ENCODE measurements around the gene GOLGA8T. TPM values are rescaled to one million over a fixed set of nuclear protein-coding genes. Genes with fewer than 3 reads are reported as not detected.
"Not testable (repeated sequence)": the region's sequence is repeated elsewhere in the genome, so short reads cannot be mapped to it uniquely, and the experiment has no call there.

GOLGA8T gene
- total and polyA plus RNA-seq, 2 experiments from 2014 or later = 0.42 TPM; not detected in 1

GRCh38 chr15:30176613-30177012, 41.8 kb downstream of the GOLGA8T start:
- not testable (repeated sequence) for H3K79me2 ChIP-seq (replicated peaks; ENCODE audit: insufficient read depth); H3K4me3 Mint-ChIP-seq; H3K4me1 ChIP-seq (ENCODE audit: insufficient read depth); H3K36me3 Mint-ChIP-seq (ENCODE audit: low read depth); H3K27ac Mint-ChIP-seq; H3F3A ChIP-seq (replicated peaks; ENCODE audit: low read depth); H3K27ac ChIP-seq (ENCODE audit: low read depth); H3K36me3 ChIP-seq (ENCODE audit: insufficient read depth); H3K9me2 ChIP-seq (ENCODE audit: insufficient read depth); H3K4me1 Mint-ChIP-seq; H3K4me2 ChIP-seq; DNase-seq (ENCODE audit: low spot score); H3K4me3 ChIP-seq; H3K27me3 Mint-ChIP-seq (ENCODE audit: insufficient read depth, low read depth, poor library complexity); H2AFZ ChIP-seq; H4K20me1 ChIP-seq (replicated peaks; ENCODE audit: insufficient read depth); ATAC-seq; H3K9me3 Mint-ChIP-seq; H3K27me3 ChIP-seq (ENCODE audit: insufficient read depth)

GRCh38 chr15:30179814-30180213, 45.0 kb downstream of the GOLGA8T start:
- not testable (repeated sequence) for H3K4me1 Mint-ChIP-seq; H2AFZ ChIP-seq; H3K4me2 ChIP-seq; H3K27ac ChIP-seq (ENCODE audit: low read depth); H3K27ac Mint-ChIP-seq; H3K27me3 Mint-ChIP-seq (ENCODE audit: insufficient read depth, low read depth, poor library complexity); H3K9me3 Mint-ChIP-seq; H3K36me3 ChIP-seq (ENCODE audit: insufficient read depth); H3K4me3 ChIP-seq; H3K4me1 ChIP-seq (ENCODE audit: insufficient read depth); DNase-seq (ENCODE audit: low spot score); H3K4me3 Mint-ChIP-seq; H3F3A ChIP-seq (replicated peaks; ENCODE audit: low read depth); H3K36me3 Mint-ChIP-seq (ENCODE audit: low read depth); H3K9me2 ChIP-seq (ENCODE audit: insufficient read depth); H4K20me1 ChIP-seq (replicated peaks; ENCODE audit: insufficient read depth); H3K27me3 ChIP-seq (ENCODE audit: insufficient read depth); ATAC-seq; H3K79me2 ChIP-seq (replicated peaks; ENCODE audit: insufficient read depth)

GRCh38 chr15:30185495-30185894, 50.6 kb downstream of the GOLGA8T start:
- not testable (repeated sequence) for H3K27me3 Mint-ChIP-seq (ENCODE audit: insufficient read depth, low read depth, poor library complexity); H3K27me3 ChIP-seq (ENCODE audit: insufficient read depth); H3K27ac ChIP-seq (ENCODE audit: low read depth); H3K4me1 ChIP-seq (ENCODE audit: insufficient read depth); H4K20me1 ChIP-seq (replicated peaks; ENCODE audit: insufficient read depth); H2AFZ ChIP-seq; H3K36me3 Mint-ChIP-seq (ENCODE audit: low read depth); H3K9me3 Mint-ChIP-seq; H3K79me2 ChIP-seq (replicated peaks; ENCODE audit: insufficient read depth); H3K9me2 ChIP-seq (ENCODE audit: insufficient read depth); H3K27ac Mint-ChIP-seq; H3K36me3 ChIP-seq (ENCODE audit: insufficient read depth); H3K4me1 Mint-ChIP-seq; H3F3A ChIP-seq (replicated peaks; ENCODE audit: low read depth); H3K4me3 Mint-ChIP-seq; DNase-seq (ENCODE audit: low spot score); H3K4me2 ChIP-seq; H3K4me3 ChIP-seq
- ATAC-seq = peak; percentile 96

- H3K4me1 ChIP-seq (ENCODE audit: insufficient read depth); H3K36me3 ChIP-seq (ENCODE audit: insufficient read depth); H3K4me2 ChIP-seq; H3K9me3 Mint-ChIP-seq; H3K4me3 ChIP-seq; ATAC-seq; H3K4me3 Mint-ChIP-seq; H3K79me2 ChIP-seq (replicated peaks; ENCODE audit: insufficient read depth); H3F3A ChIP-seq (replicated peaks; ENCODE audit: low read depth); H3K27ac Mint-ChIP-seq; H2AFZ ChIP-seq; DNase-seq (ENCODE audit: low spot score); H3K36me3 Mint-ChIP-seq (ENCODE audit: low read depth); H3K27me3 Mint-ChIP-seq (ENCODE audit: insufficient read depth, low read depth, poor library complexity); H4K20me1 ChIP-seq (replicated peaks; ENCODE audit: insufficient read depth); H3K9me2 ChIP-seq (ENCODE audit: insufficient read depth); H3K4me1 Mint-ChIP-seq; H3K27ac ChIP-seq (ENCODE audit: low read depth): not testable (repeated sequence)
- H3K27me3 ChIP-seq (ENCODE audit: insufficient read depth) = peaks cover 19% of the 10 kb centered on the region
These were observed 52.6 kb downstream of the GOLGA8T start for GRCh38 chr15:30187429-30187828.

GRCh38 chr15:30189754-30190153, 54.9 kb downstream of the GOLGA8T start:
- not testable (repeated sequence) for H3K79me2 ChIP-seq (replicated peaks; ENCODE audit: insufficient read depth); H3K9me2 ChIP-seq (ENCODE audit: insufficient read depth); H3F3A ChIP-seq (replicated peaks; ENCODE audit: low read depth); ATAC-seq; H3K4me1 ChIP-seq (ENCODE audit: insufficient read depth); H4K20me1 ChIP-seq (replicated peaks; ENCODE audit: insufficient read depth); H3K4me3 Mint-ChIP-seq; H2AFZ ChIP-seq; H3K4me2 ChIP-seq; H3K36me3 Mint-ChIP-seq (ENCODE audit: low read depth); H3K27ac Mint-ChIP-seq; DNase-seq (ENCODE audit: low spot score); H3K27ac ChIP-seq (ENCODE audit: low read depth); H3K36me3 ChIP-seq (ENCODE audit: insufficient read depth); H3K4me3 ChIP-seq; H3K27me3 Mint-ChIP-seq (ENCODE audit: insufficient read depth, low read depth, poor library complexity); H3K4me1 Mint-ChIP-seq; H3K9me3 Mint-ChIP-seq
- H3K27me3 ChIP-seq (ENCODE audit: insufficient read depth) = peaks cover 30% of the 10 kb centered on the region

- not testable (repeated sequence) for H3K9me2 ChIP-seq (ENCODE audit: insufficient read depth); H4K20me1 ChIP-seq (replicated peaks; ENCODE audit: insufficient read depth); H3K79me2 ChIP-seq (replicated peaks; ENCODE audit: insufficient read depth); H3K36me3 Mint-ChIP-seq (ENCODE audit: low read depth); H3K4me3 ChIP-seq; H3K4me2 ChIP-seq; H3K36me3 ChIP-seq (ENCODE audit: insufficient read depth); ATAC-seq; H3K4me1 Mint-ChIP-seq; DNase-seq (ENCODE audit: low spot score); H3K4me1 ChIP-seq (ENCODE audit: insufficient read depth); H3K27ac ChIP-seq (ENCODE audit: low read depth); H3K27ac Mint-ChIP-seq; H2AFZ ChIP-seq; H3K4me3 Mint-ChIP-seq; H3F3A ChIP-seq (replicated peaks; ENCODE audit: low read depth); H3K27me3 Mint-ChIP-seq (ENCODE audit: insufficient read depth, low read depth, poor library complexity); H3K9me3 Mint-ChIP-seq
- peaks cover 31% of the 10 kb centered on the region for H3K27me3 ChIP-seq (ENCODE audit: insufficient read depth)
These were observed 56.3 kb downstream of the GOLGA8T start for GRCh38 chr15:30191143-30191542.

GRCh38 chr15:30191639-30192038, 56.8 kb downstream of the GOLGA8T start:
- H3K27me3 Mint-ChIP-seq (ENCODE audit: insufficient read depth, low read depth, poor library complexity) = not testable (repeated sequence)

More at GRCh38 chr15:30191639-30192038, 56.8 kb downstream of the GOLGA8T start:
- H3K4me2 ChIP-seq = peak overlapping the region; percentile 73; the same call in 1 of the 2 replicates
- H3K9me2 ChIP-seq (ENCODE audit: insufficient read depth); H3K4me1 Mint-ChIP-seq; H3K36me3 Mint-ChIP-seq (ENCODE audit: low read depth); H3K79me2 ChIP-seq (replicated peaks; ENCODE audit: insufficient read depth); H2AFZ ChIP-seq; H3K4me1 ChIP-seq (ENCODE audit: insufficient read depth); H3K36me3 ChIP-seq (ENCODE audit: insufficient read depth); H3K27ac ChIP-seq (ENCODE audit: low read depth); H4K20me1 ChIP-seq (replicated peaks; ENCODE audit: insufficient read depth); H3F3A ChIP-seq (replicated peaks; ENCODE audit: low read depth); H3K9me3 Mint-ChIP-seq; DNase-seq (ENCODE audit: low spot score); H3K27ac Mint-ChIP-seq: not testable (repeated sequence)
- peak overlapping the region; percentile 49 for H3K4me3 ChIP-seq
- peaks cover 32% of the 10 kb centered on the region for H3K27me3 ChIP-seq (ENCODE audit: insufficient read depth)
- H3K4me3 Mint-ChIP-seq = peak overlapping the region; percentile 61; the same call in 2 of the 3 replicates
- peak; percentile 1; the same call in 1 of the 3 replicates for ATAC-seq
